Cardiac fibroblast (primary cell): Measurements from ENCODE around the gene SOCS1.

Experiments
- DNase-seq, 2 donors: peaks; one replicate each; pipeline versions ENCODE4 v3.0.0 to v3.0.0-alpha.2; 2010; ENCODE audit warnings: low read depth in 2 of 2
- H3K4me3 ChIP-seq, 2 donors: replicated peaks in 1 of 2; 1 replicate in 1 of 2; 2 replicates in 1 of 2; pipeline ENCODE4 v1.5.1; 2011; ENCODE audit warnings: low read depth in 2 of 2, low read length in 2 of 2, mild to moderate bottlenecking in 2 of 2, moderate library complexity in 1 of 2
- TF ChIP-seq, protein P1 (sequence below): IDR thresholded peaks from one replicate; pipeline ENCODE4 v1.5.1; 2011; ENCODE audit warnings: low read depth, mild to moderate bottlenecking, low read length, inconsistent platforms

The SOCS1 gene, protein sequence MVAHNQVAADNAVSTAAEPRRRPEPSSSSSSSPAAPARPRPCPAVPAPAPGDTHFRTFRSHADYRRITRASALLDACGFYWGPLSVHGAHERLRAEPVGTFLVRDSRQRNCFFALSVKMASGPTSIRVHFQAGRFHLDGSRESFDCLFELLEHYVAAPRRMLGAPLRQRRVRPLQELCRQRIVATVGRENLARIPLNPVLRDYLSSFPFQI

DNA sequence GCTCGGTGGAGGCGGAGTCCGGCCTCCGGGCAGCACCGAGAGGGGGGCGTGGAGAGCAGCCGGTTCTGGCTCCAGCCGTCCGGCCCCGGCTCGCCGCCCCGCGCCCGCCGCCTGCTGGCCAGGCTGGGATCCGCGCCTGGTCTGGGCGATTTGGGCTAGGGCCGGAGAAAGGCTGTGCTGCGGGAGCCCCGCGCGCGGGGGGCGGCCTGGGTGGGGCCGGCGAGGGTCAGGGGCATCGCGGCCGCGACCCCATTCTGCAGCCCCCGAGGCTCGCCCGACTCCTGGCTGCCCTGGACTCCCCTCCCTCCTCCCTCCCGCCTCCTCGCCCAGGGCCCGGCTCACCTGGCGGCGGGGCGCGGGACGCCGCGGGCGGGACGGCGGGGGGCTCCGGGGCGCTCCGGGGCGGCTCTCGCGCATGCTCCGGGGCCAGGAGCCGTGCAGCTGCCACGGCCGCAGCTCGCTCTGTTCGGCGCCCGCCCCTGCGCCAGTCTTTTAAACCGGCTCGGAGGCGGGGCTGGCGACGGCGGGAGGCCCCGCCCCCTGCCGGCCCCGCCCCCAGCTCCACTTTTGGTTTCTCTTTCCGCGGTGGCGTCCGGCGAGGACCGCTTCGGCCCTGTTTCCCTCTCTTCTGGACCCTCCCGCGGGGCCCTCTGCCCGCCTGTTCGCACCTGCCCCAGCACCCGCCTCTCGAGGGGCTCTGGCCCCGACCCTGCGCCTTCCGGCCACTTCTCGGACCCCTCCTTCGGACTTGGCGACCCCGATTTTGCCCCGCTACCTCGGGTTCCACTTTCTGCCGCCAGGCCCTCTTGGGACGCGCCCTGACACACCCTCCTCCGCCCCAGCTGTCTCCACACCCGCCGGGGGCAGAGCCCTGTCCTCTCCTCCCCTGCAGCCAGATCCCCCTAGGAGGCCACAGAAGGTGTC lies at the start of gene SOCS1:
Gene SOCS1, minus strand, starts transcription at position 468 of the 924 bp plus-strand sequence. CDS start 726 bp downstream, outside the sequence.
- peak; percentile 85 to 94 for DNase-seq
- TF ChIP-seq, protein P1, sequence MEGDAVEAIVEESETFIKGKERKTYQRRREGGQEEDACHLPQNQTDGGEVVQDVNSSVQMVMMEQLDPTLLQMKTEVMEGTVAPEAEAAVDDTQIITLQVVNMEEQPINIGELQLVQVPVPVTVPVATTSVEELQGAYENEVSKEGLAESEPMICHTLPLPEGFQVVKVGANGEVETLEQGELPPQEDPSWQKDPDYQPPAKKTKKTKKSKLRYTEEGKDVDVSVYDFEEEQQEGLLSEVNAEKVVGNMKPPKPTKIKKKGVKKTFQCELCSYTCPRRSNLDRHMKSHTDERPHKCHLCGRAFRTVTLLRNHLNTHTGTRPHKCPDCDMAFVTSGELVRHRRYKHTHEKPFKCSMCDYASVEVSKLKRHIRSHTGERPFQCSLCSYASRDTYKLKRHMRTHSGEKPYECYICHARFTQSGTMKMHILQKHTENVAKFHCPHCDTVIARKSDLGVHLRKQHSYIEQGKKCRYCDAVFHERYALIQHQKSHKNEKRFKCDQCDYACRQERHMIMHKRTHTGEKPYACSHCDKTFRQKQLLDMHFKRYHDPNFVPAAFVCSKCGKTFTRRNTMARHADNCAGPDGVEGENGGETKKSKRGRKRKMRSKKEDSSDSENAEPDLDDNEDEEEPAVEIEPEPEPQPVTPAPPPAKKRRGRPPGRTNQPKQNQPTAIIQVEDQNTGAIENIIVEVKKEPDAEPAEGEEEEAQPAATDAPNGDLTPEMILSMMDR, result peak; percentile 42

DNA sequence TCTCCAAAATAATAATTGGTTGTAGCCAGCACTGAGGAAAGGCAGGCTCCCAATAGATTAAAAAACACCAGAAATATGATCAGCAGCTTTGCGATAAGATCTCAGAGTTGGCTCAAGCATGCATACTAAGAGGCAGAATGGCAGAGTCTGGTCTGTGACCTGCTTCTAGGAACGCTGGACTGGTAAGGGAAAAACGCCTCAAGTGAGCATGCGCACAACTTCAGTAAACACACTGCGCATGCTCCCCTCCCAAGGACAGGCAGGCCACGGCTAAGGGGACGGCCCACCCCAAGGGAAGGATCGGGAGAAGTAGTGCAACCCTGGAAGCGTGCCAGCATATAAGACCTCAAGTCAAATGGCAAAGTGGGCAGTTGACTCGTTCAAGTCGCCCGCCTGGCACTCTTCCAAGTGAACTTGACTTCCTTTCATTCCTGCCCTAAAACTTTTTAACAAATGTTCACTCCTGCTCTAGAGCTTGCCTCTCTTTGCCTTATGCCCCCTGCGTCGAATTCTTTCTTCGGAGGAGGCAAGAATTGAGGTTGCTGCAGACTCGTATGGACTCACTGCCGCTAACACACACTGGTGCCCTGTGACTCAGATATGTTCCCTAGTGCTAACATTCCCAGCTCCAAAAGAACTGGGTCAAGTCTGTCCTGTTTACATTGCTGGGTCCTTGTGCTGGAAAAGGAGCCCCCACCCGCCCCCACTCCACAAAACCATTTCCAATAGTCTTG lies 47.6 kb upstream of the SOCS1 start:
- no peak overlapping the region for H3K4me3 ChIP-seq
- TF ChIP-seq, protein P1, result no peak
- no peak for DNase-seq

More for the DNA sequence above, at the start of gene SOCS1:
- peak within 1 kb of the TSS; percentile 76 for H3K4me3 ChIP-seq

DNA sequence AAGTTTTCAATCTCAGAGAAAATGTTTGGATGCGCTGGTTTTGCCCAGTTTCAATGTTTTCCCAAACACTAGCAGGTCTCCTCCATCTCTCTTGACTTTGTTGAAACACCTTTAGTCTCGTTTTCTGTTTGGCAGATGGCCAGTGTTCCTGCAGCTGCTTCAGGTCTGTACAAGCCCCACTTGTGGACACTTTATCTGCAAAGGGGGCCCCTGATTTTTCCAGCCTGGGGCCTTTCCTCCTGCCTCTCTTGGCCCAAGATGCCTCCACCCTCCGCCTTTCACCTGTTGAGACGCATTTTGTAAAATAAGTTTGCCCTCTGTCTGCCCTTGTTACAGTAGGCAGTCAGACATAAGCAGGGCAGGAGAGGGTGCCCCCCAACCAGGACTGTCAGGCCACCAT lies 47.0 kb upstream of the SOCS1 start:
- DNase-seq, result no peak
- TF ChIP-seq, protein P1, result no peak
- H3K4me3 ChIP-seq, result no peak overlapping the region

DNA sequence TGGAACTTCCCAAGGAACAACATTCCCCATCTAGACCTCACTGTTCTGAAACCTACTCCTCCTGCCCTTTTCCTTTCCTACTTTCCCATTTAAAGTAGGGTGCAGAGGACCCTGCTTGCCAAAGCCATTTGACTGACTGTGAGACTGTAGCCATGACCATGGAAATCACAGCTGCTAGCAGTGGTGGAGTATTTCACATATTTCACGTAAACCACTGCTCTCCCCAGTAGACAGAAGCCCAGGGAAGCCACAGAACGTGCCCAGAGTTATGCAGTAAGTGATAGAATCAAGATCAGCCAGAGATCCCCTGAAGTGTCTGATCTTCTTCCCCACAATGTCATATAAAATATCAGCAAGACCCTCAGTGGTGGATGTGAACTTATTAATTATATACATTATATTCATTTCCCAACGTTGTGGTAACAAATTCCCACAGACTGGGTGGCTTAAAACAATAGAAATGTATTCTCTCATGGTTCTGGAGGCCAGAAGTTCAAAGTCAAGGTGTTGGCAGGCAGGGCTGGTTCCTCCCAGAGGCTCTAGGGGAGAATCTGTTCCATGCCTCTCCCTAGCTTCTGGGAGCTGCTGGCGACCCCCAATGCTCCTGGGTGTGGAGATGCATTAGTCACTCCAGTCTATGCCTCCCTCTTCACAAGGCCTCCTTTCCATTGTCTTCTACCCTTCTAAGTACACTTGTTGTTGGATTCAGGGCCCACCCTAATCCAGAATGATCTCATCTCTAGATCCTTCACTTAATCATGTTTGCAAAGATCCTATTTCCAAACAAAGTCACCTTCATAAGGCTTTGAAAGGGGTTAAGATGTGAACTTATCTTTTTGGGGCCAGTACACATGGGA lies 45.9 kb upstream of the SOCS1 start:
- TF ChIP-seq, protein P1, result no peak
- DNase-seq, result no peak

DNA sequence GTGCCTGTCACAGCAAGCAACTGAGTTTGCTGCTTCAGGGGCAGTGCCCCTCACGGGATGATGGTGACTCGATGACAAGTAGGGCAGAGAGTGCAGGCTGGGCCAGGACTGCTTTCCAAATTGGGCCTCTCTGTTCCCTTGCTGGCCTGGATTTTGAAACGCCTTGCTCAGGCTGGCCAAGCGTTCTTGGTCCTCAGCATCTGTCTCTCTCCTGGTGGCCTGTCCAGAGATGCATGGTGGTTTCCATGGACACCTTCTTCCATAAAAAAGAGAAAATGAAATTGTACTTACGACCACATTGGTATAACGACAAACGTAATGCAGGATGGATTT lies 44.5 kb upstream of the SOCS1 start:
- DNase-seq, result no peak
- TF ChIP-seq, protein P1, result no peak
- no peak overlapping the region for H3K4me3 ChIP-seq

More for the DNA sequence above, 45.9 kb upstream of the SOCS1 start:
- H3K4me3 ChIP-seq, result no peak overlapping the region
